Heart right ventricle (tissue), 16 donors: ENCODE data around the gene WNT7B. TPM values are rescaled to one million over a fixed set of nuclear protein-coding genes. Genes with fewer than 3 reads are reported as not detected.

Source experiments
- ATAC-seq, 8 donors: fragments of 200-7000 bp; cut with Tn5 transposase; one replicate each; pipeline ENCODE4 v1.9.1; 2020; ENCODE audit warnings: mild to moderate bottlenecking in 8 of 8, moderate library complexity in 8 of 8, moderate number of reproducible peaks in 1 of 8
- DNase-seq, 2 donors: peaks; one replicate each; pipeline ENCODE4 v3.0.0-alpha.2; 2020
- H3K27ac ChIP-seq, 10 donors: fragments of 200-600 bp; sonication (generic) in 2 of 10; one replicate each; pipeline versions ENCODE4 v1.5.0 to v1.8.0; 2020 to 2022; ENCODE audit warnings: mild to moderate bottlenecking in 3 of 10
- H3K27me3 ChIP-seq, 7 donors: fragments of 200-600 bp; one replicate each; pipeline ENCODE4 v1.8.0; 2021 to 2022; ENCODE audit warnings: mild to moderate bottlenecking in 2 of 7
- H3K36me3 ChIP-seq, 9 donors: fragments of 200-600 bp; sonication (generic) in 1 of 9; one replicate each; pipeline versions ENCODE4 v1.5.0 to v1.8.0; 2020 to 2022; ENCODE audit warnings: mild to moderate bottlenecking in 2 of 9
- H3K4me1 ChIP-seq, 9 donors: fragments of 200-600 bp; sonication (generic) in 1 of 9; one replicate each; pipeline versions ENCODE4 v1.5.0 to v1.8.0; 2020 to 2022; ENCODE audit warnings: mild to moderate bottlenecking in 4 of 9
- H3K4me3 ChIP-seq, 10 donors: fragments of 200-600 bp; sonication (generic) in 2 of 10; one replicate each; pipeline versions ENCODE4 v1.5.0 to v1.8.0; 2020 to 2022; ENCODE audit warnings: mild to moderate bottlenecking in 7 of 10, moderate library complexity in 2 of 10
- H3K9me3 ChIP-seq, 11 donors: fragments of 200-600 bp in 10 of 11; sonication (generic) in 2 of 11; one replicate each; pipeline versions ENCODE4 v1.5.0 to v1.8.0; 2013 to 2022; ENCODE audit warnings: mild to moderate bottlenecking in 2 of 11, control low read depth in 1 of 11, moderate library complexity in 1 of 11
- WGBS, 2 donors: extraction: QIAGEN DNeasy Blood & Tissue Kit; methylation state at CpG; one replicate each; pipeline ENCODE4 v1.1.7; 2013; ENCODE audit warnings: inconsistent platforms in 1 of 2; 5-methylcytosine and 5-hydroxymethylcytosine counted together
- intact Hi-C, 10 donors: fragments of 100-400 bp; cut with DNase I; formaldehyde crosslinking; loops; one replicate each; pipeline versions ENCODE4 v1.11.1 to v1.14.2; 2022
- polyA plus RNA-seq, 2 donors: library from polyadenylated mRNA; stranded (reverse); fragments of 200-250 nt; gene quantifications; one replicate each; pipeline ENCODE4 v1.2.3, GENCODE V29; 2013
- total RNA-seq, 10 donors: library from RNA; stranded (reverse); fragmentation: NEBNext Ultra II Directional in 3 of 10; extraction: Animal tissue kit (Norgen Biotek cat#: 25700) in 3 of 10; gene quantifications; one replicate each; pipeline versions ENCODE4 v1.2.1 to v1.2.4, GENCODE V29; 2021 to 2023
- TF ChIP-seq, protein P1 (sequence below), 9 donors: fragments of 200-600 bp; sonication (generic) in 2 of 9; IDR thresholded peaks; one replicate each; pipeline versions ENCODE4 v1.5.0 to v1.8.0; 2021 to 2022; ENCODE audit warnings: antibody characterized with exemption in 9 of 9, mild to moderate bottlenecking in 5 of 9, moderate library complexity in 1 of 9
- donor health status: Arrhythmogenic right ventricular cardiomyopathy.
- donor health status: ischemic (EF 13 %, LVEDD 7.1; RV severe dilation, severe dysfunction).
- donor health status: healthy with polysubstance abuse.
- donor health status: DM: no; HTN: yes; CAD: no.
- donor health status: DM: no; HTN: no; CAD: no.
- donor health status: ischemic (EF 25% LVEDD 6.9; RV normal size, moderate dysfunction).
- donor health status: ischemic (EF 25% LVEDD 5.7; RV mildly dilated, moderate dysfunction).
- donor health status: healthy.
- donor health status: DM: yes; HTN: yes; CAD: no.
- donor health status: Ischemic cardiomyopathy.
- donor health status: ischemic (EF 35%, LVEDD 5.7; RV mildly dilated, moderate dysfunction).
- donor health status: nonischemic (EF 11% LVEDD 7.7; RV severe dilation, severe dysfunction).
- donor health status: DM: yes; HTN: yes; CAD: no.
- donor health status: PGD.
- donor health status: ischemic (EF 29% LVEDD 5.4; RV normal size, mild dysfunction).
- donor health status: nonischemic (EF 23%, LVEDD 6.1; RV moderate dilation, normal function).

The WNT7B gene
- total and polyA plus RNA-seq, 12 donors, result not detected

DNA sequence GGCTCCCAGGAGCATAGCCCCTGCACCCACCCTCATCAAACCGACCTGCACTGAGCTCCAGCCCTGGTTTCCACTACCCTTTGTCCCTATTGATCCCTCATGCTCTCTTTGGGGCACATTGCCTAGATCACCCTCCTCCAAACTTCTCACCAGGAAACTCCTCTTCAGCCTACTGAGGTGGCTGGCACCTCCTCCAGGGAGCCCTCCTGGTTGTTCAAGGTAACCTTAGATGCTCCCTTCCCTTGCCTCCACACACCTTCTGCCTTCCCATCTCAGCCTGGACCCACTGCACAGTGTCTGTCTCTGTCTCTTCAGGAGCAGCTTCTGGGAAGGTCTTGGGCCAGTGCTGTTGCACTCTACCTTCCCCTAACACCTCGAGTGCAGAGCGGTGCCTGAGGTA, 15.8 kb upstream of the WNT7B start:
- H3K4me1 ChIP-seq, result peaks cover 23 to 47% (median 37%) of the 10 kb centered on the region in 9 donors
- H3K27ac ChIP-seq, result no peak overlapping the region
- H3K27me3 ChIP-seq, result no peaks in the 10 kb centered on the region
- ATAC-seq, result no peak
- TF ChIP-seq, protein P1, sequence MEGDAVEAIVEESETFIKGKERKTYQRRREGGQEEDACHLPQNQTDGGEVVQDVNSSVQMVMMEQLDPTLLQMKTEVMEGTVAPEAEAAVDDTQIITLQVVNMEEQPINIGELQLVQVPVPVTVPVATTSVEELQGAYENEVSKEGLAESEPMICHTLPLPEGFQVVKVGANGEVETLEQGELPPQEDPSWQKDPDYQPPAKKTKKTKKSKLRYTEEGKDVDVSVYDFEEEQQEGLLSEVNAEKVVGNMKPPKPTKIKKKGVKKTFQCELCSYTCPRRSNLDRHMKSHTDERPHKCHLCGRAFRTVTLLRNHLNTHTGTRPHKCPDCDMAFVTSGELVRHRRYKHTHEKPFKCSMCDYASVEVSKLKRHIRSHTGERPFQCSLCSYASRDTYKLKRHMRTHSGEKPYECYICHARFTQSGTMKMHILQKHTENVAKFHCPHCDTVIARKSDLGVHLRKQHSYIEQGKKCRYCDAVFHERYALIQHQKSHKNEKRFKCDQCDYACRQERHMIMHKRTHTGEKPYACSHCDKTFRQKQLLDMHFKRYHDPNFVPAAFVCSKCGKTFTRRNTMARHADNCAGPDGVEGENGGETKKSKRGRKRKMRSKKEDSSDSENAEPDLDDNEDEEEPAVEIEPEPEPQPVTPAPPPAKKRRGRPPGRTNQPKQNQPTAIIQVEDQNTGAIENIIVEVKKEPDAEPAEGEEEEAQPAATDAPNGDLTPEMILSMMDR (IDR thresholded peaks at IDR 0.05), result no peak
- WGBS, 2 donors, result 89 to 91% methylated on average over 3 of the region's 3 CpGs
- no peaks in the 10 kb centered on the region for H3K9me3 ChIP-seq
- H3K4me3 ChIP-seq, result no peak overlapping the region
- intact Hi-C loops, result loop anchor here in 7 of 10 donors (5.0 to 10.0 kb wide), 5 partner anchors 252 to 325 kb away; no protein-coding TSS in a partner anchor
- no peaks in the 10 kb centered on the region for H3K36me3 ChIP-seq
- no peak for DNase-seq

DNA sequence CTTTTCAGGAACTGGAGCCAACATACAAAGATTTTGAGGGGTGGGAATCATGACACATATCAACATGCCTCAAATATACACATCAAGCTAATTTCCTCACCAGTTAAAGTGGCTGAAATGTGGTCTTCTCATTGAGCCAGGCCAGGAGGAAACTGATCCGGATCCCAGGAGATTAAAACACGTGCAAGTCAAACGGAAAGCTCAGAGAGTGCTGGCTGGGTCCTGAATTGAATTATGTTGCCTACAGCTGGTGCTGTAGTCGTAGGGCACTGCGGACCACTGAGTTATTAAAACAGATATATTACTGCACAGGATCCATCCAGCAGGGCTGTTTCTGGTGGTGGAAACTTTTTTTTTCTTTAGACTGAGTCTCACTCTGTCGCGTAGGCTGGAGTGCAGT, 14.1 kb upstream of the WNT7B start:
- TF ChIP-seq, protein P1 (IDR thresholded peaks at IDR 0.05), result no peak
- 52 to 71% methylated on average over 7 of the region's 7 CpGs for WGBS, 2 donors
- intact Hi-C loops, result loop anchor here in 7 of 10 donors (5.0 to 10.0 kb wide), 5 partner anchors 254 to 326 kb away; no protein-coding TSS in a partner anchor

DNA sequence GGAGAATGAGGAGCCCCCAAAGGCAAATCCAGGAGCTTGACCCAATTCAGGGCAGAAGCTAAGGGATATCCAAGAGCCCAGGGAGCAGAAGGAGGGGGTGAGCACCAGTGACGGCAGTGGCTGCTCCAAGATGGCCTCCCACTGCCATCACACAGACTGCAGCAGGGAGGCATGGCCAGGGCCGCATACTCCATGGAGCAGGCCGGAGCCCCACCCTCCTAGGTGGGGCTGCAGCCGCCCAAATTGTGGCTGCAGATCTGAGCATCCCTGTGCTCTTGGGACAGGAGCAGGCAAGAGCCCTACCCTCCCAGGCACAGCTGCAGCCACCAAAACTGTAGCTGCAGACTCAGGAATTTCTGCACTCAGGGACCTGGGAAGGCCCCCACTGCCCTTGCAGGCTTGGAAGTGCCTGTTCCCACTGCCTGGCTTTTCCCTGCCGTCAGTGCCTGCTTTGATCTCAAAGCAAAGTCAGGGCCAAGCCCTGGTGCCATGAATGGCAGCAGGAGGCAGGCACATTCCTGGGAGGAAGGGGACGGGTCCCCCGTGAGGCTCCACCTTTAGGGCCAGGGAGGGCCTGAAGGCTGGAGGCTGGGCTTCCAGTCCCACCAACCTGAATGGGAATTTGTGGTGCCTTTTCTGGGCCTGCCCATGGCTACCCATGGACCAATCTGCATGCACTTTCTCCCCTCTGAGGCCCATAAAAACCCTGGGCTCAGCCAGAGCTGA, 10.3 kb upstream of the WNT7B start:
- Histone ChIP-seq H3K4me1 (peaks cover 0 to 16% (median 0%) of the 10 kb centered on the region in 9 donors), H3K9me3 (peaks cover 0 to 16% (median 5%) of the 10 kb centered on the region in 11 donors), H3K27me3 (no peaks in the 10 kb centered on the region), H3K27ac (no peak overlapping the region), H3K4me3 (no peak overlapping the region), H3K36me3 (no peaks in the 10 kb centered on the region)
- intact Hi-C loops, result no loop called here
- ATAC-seq (no peak), DNase-seq (no peak)
- 94 to 98% methylated on average over 7 of the region's 7 CpGs for WGBS, 2 donors
- TF ChIP-seq, protein P1 (IDR thresholded peaks at IDR 0.05), result no peak

More for the DNA sequence above, 14.1 kb upstream of the WNT7B start:
- Histone ChIP-seq H3K27me3 (no peaks in the 10 kb centered on the region), H3K27ac (no peak overlapping the region), H3K36me3 (no peaks in the 10 kb centered on the region), H3K4me1 (peaks cover 12 to 31% (median 21%) of the 10 kb centered on the region in 9 donors), H3K9me3 (peaks cover 0 to 4% (median 0%) of the 10 kb centered on the region in 11 donors), H3K4me3 (no peak overlapping the region)
- ATAC-seq (no peak), DNase-seq (no peak)

DNA sequence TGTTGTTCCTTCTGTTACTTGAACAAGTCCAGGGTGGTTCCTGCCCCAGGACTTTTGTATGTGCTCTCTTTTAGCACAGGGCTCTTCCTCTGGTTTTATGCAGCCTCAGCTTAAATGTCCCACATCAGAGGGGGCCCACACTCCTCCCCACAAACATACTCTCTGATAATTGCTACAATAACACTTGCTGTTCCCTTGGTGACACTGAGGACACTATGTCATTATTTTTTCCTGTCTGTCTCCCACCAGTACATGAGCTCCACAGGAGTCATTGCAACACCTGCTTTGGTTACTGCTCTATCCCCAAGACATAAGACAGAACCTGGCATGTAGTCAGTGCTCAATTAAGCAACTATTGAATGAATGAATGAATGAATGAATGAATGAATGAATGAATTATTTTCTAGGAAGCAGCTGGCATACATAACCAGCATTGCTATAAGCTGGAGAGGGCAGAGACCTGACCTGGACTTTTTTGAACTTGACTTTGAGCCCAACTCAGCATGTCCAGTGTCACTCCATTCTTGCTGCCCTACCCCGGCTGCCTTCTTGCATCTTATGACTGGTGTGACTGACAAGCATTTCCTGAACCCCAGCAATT, 7.5 kb upstream of the WNT7B start:
- TF ChIP-seq, protein P1 (IDR thresholded peaks at IDR 0.05), result no peak
- WGBS, 2 donors, result 83 to 86% methylated on average over 1 of the region's 1 CpG
- Histone ChIP-seq H3K4me1 (peaks cover 0 to 6% (median 0%) of the 10 kb centered on the region in 9 donors), H3K27ac (no peak overlapping the region), H3K36me3 (no peaks in the 10 kb centered on the region), H3K27me3 (peaks cover 0 to 4% (median 0%) of the 10 kb centered on the region in 7 donors), H3K9me3 (peaks cover 0 to 16% (median 5%) of the 10 kb centered on the region in 11 donors), H3K4me3 (no peak overlapping the region)
- no peak for ATAC-seq
- no peak for DNase-seq
- intact Hi-C loops, result no loop called here
